HG03175 (cell line): ENCODE results near the gene ZSCAN32.

Experiments
- ATAC-seq: cut with Tn5 transposase; IDR thresholded peaks from one replicate; pipeline ENCODE4 v1.9.1; 2021; ENCODE audit warnings: mild to moderate bottlenecking, moderate library complexity; ENCODE audit not compliant: unreplicated experiment

Gene ZSCAN32

GRCh38 chr16:3400779-3401688 lies at the start of gene ZSCAN32, which contains the start of gene ZNF174:
Gene ZSCAN32, minus strand, starts transcription at chr16:3401004. Its CDS starts 3,447 bp downstream, at chr16:3397557.
Gene ZNF174, plus strand, starts transcription at chr16:3401215. Its CDS starts 790 bp downstream, at chr16:3402005.
- peak; percentile 98 for ATAC-seq

GRCh38 chr16:3444032-3444388 lies 43.2 kb upstream of the ZSCAN32 start:
- peak; percentile 38 for ATAC-seq

DNA sequence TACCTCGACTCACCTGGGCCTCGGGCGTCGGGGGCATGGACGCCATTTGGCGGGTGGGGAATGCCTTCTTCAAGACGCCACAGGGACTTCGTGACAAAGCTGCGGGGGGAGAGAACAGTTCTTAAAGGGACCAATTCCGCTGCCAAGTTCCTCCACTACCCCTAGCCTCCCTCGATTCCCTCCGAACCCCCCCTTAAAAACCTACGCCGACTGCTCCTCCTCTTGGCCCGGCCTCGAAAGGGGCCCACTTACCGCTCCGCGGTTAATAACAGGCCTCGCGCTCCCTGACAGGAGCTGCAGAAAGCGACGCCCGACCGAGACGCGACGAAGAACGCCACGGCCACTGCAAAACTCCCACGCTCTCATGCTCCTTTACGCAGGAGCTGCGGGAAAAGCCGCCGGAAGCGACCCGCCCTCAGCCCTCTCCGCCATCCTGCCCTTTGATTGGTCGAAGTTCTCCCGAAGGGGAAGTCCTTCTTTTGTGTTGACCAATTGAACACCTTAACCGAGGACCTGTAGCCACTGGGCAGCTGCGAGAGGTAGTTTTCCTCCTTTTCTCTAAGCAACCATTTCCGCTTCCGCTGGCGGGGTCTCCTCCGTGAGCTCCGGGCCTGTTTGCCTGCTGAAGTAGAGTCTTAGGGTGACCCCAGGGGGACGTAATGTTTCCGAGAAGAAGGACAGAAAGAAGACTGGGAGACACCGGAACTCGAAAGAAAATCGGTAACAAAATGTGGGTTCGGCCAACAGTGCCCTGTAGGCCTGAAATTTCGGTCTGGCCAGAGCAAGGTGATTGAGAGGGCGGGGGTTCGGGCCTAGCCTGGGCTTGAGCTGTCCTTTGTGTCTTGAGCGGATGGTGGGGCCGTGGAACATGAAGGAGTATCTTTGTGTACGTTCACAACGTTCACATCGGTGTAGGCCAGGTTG lies 42.6 kb upstream of the ZSCAN32 start, which contains the start of the genes NAA60 and ZNF597:
Gene NAA60 (plus strand): TSS at position 573 of the 924 bp plus-strand sequence. CDS start 32,548 bp downstream, outside the sequence.
Gene ZNF597 (minus strand): TSS at position 397 of the 924 bp plus-strand sequence. CDS start 351 bp downstream, at position 46.
- peak; percentile 82 for ATAC-seq

- ATAC-seq, result no peak
Observed at GRCh38 chr16:3439637-3440036, 38.8 kb upstream of the ZSCAN32 start.

- ATAC-seq, result no peak
Observed at GRCh38 chr16:3434373-3434772, 33.6 kb upstream of the ZSCAN32 start.

GRCh38 chr16:3431779-3432219 lies 31.0 kb upstream of the ZSCAN32 start:
- no peak for ATAC-seq

- ATAC-seq, result no peak
Observed at GRCh38 chr16:3413730-3414379, 13.1 kb upstream of the ZSCAN32 start.

GRCh38 chr16:3408561-3409197 lies 7.9 kb upstream of the ZSCAN32 start:
- ATAC-seq, result no peak

DNA sequence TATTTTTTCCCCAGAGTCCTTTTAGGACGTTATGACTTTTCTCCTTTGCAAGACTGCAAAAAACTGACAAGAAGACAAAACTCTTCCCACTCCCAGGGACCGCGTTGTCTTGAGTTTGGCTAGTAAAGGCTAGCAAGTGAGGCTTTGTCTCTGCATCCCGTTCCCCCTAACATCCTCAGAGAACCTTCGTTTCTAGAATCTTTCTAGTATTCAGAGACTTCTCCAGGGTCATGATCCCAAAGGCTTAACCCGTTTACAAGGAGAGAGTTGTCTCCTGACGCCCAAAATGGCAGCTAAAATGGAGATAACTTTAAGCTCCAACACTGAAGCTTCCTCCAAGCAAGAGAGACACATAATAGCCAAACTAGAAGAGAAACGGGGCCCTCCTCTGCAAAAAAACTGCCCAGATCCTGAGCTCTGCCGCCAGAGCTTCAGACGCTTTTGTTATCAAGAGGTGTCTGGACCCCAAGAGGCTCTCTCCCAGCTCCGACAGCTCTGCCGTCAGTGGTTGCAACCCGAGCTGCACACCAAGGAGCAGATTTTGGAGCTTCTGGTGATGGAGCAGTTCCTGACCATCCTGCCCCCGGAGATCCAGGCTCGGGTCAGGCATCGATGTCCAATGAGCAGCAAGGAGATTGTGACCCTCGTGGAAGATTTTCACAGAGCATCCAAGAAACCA lies 1.1 kb upstream of the ZSCAN32 start:
- no peak for ATAC-seq

DNA sequence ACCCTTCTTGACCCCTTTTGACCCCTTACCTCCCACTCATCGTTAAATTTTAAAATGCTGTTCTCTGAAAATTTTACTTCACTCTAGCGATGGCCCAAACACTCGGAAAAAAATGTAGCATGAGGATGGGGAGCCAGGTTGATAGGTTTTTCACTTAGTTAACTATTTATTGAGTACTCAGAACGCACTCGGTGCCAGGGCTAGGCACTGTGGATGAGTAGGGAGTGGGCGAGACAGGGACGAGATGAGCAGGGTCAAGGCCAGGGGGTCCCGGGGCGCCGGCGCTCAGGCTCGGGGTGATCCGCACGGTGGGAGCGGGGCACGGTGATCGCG lies 392 bp downstream of the ZSCAN32 start:
- ATAC-seq, result no peak

GRCh38 chr16:3389663-3390338 lies 11.0 kb downstream of the ZSCAN32 start:
- no peak for ATAC-seq

DNA sequence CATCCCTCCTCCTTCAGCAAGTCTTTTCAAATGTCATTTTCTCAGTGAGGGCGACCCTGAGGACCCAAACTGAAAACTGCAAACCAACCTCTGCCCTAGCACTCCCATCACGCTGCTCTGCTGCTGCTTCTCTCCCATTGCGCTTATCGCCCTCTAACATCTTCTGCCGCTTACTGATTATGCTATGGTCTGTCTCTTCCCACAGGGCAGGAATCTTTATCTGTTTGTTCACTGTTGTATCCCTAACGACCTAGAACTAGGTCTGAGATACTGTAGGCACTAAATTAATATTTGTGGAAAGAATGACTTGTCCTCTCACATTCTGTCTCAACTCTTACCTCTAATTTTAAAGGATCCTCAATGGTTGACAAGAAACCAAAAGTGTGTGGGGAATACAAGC lies 12.5 kb downstream of the ZSCAN32 start:
- no peak for ATAC-seq

DNA sequence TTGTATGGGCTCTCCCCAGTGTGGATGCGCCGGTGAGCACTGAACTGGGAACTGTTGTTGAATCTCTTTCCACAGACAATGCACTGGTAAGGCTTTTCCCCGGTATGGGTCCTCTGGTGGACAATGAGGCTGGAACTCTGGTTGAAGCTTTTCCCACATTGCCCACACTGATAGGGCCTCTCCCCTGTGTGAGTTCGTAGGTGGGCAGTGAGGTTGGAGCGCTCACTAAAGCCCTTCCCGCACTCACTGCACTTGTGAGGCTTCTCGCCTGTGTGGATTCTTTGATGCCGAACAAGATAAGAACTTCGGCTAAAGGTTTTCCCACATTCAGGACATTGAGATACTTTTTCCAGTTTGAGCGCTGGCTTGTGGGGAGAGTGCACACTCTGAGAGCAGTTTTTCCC lies 17.8 kb downstream of the ZSCAN32 start:
- no peak for ATAC-seq

DNA sequence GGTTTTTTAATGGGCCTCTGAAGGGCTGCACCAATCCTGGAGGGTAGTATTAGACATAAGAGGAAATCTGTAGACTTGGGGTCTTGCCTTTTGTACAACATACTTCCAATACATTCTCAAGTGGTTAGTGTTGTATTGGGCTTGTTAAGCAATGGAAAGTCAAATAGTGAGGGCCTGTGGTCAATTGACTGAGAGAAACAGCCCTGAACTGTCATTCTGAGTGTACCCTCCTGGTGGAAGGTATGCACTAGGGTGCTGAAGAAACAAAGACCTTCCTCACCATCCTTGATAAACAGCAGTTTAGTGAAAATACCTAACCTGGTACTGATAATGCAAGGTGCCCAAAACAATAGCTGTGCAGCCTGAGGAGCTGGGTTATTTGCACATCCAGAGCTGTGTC lies 22.9 kb downstream of the ZSCAN32 start:
- ATAC-seq, result no peak

DNA sequence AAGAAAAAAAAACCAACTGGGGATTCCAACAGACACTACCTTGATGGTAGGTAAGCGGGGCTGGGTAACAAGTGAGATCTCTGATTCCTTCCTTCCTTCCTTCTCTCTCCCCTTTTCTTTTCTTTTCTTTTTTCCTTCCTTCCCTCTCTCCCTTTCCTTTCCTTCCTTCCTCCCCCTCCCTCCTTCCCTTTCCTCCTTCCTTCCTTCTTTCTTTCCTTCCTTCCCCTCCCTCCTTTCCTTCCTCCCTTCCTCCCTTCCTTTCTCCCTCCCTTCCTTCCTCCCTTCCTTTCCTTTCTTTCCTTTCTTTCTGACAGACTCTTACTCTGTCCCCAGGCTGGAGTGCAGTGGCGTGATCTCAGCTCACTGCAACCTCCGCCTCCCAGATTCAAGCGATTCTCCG lies 25.1 kb downstream of the ZSCAN32 start:
- ATAC-seq, result no peak

GRCh38 chr16:3369073-3369472 lies 31.7 kb downstream of the ZSCAN32 start:
- ATAC-seq, result no peak

- ATAC-seq, result peak; percentile 89
Observed at GRCh38 chr16:3364774-3365427, 35.9 kb downstream of the ZSCAN32 start.

GRCh38 chr16:3363793-3364192 lies 37.0 kb downstream of the ZSCAN32 start:
- no peak for ATAC-seq

DNA sequence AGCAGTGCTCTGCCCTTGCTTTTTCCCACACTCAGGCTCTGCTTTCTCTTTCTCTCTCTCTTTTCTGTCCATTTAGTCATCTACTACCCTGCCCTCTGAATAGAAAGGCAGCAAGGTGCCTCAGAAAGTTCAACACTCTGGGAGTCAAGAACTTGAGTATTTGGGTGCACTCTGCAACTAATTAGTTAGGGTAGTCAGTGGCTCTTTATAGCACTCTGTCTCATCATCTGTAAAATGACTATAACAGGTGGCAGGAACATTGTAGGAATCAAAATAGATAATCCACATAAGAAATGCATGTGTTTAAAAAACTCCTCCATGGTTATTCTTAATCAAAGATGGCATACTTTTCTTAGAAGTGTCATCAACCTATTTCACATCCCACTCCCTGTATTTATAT lies 37.9 kb downstream of the ZSCAN32 start:
- no peak for ATAC-seq
